ENCODE data around the gene TWIST1. TPM values are rescaled to one million over a fixed set of nuclear protein-coding genes. Genes with fewer than 3 reads are reported as not detected.

Gene TWIST1
- total RNA-seq, 1 donor from 2014 or later, result 11.5 TPM

- Histone ChIP-seq H3K27me3 (no peaks in the 10 kb centered on the region), H3K27ac (no peak overlapping the region), H3K4me1 (no peaks in the 10 kb centered on the region), H3K4me3 (no peak overlapping the region), H3K9me3 (no peaks in the 10 kb centered on the region), H3K36me3 (no peaks in the 10 kb centered on the region)
- TF ChIP-seq POLR2AphosphoS5 (IDR thresholded peaks at IDR 0.05; ENCODE audit: insufficient read depth in 1 of 2, low read depth in 1 of 2) (no peak), CTCF (IDR thresholded peaks at IDR 0.05) (no peak), POLR2A (IDR thresholded peaks at IDR 0.05) (no peak)
- no peak for DNase-seq (ENCODE audit: extremely low spot score in 2 of 2)
- intact Hi-C loops (cut with DNase I), result no loop called here
Measured at GRCh38 chr7:19097165-19098055, 20.0 kb downstream of the TWIST1 start.

- TF ChIP-seq POLR2A (IDR thresholded peaks at IDR 0.05) (no peak), CTCF (IDR thresholded peaks at IDR 0.05) (no peak), POLR2AphosphoS5 (IDR thresholded peaks at IDR 0.05; ENCODE audit: insufficient read depth in 1 of 2, low read depth in 1 of 2) (no peak)
- intact Hi-C loops (cut with DNase I), result no loop called here
- Histone ChIP-seq H3K9me3 (no peaks in the 10 kb centered on the region), H3K27ac (no peak overlapping the region), H3K4me1 (no peaks in the 10 kb centered on the region), H3K36me3 (no peaks in the 10 kb centered on the region), H3K27me3 (no peaks in the 10 kb centered on the region), H3K4me3 (no peak overlapping the region)
- no peak for DNase-seq (ENCODE audit: extremely low spot score in 2 of 2)
Measured at GRCh38 chr7:19095353-19095860, 22.0 kb downstream of the TWIST1 start.

GRCh38 chr7:19094598-19095352, 22.7 kb downstream of the TWIST1 start:
- Histone ChIP-seq H3K4me1 (no peaks in the 10 kb centered on the region), H3K27ac (no peak overlapping the region), H3K27me3 (no peaks in the 10 kb centered on the region), H3K9me3 (no peaks in the 10 kb centered on the region), H3K4me3 (no peak overlapping the region), H3K36me3 (no peaks in the 10 kb centered on the region)
- no peak for DNase-seq (ENCODE audit: extremely low spot score in 2 of 2)
- TF ChIP-seq POLR2AphosphoS5 (IDR thresholded peaks at IDR 0.05; ENCODE audit: insufficient read depth in 1 of 2, low read depth in 1 of 2), result no peak
- no peak for TF ChIP-seq CTCF (IDR thresholded peaks at IDR 0.05)
- TF ChIP-seq POLR2A (IDR thresholded peaks at IDR 0.05), result no peak
- intact Hi-C loops (cut with DNase I), result no loop called here

GRCh38 chr7:19094138-19094537, 23.3 kb downstream of the TWIST1 start:
- DNase-seq (ENCODE audit: extremely low spot score in 2 of 2), result no peak
- no peaks in the 10 kb centered on the region for H3K4me1 ChIP-seq
- no peaks in the 10 kb centered on the region for H3K9me3 ChIP-seq
- no peaks in the 10 kb centered on the region for H3K27me3 ChIP-seq
- TF ChIP-seq POLR2AphosphoS5 (IDR thresholded peaks at IDR 0.05; ENCODE audit: insufficient read depth in 1 of 2, low read depth in 1 of 2), result no peak
- TF ChIP-seq POLR2A (IDR thresholded peaks at IDR 0.05), result no peak
- TF ChIP-seq CTCF (IDR thresholded peaks at IDR 0.05), result no peak
- no peak overlapping the region for H3K27ac ChIP-seq
- no peak overlapping the region for H3K4me3 ChIP-seq
- intact Hi-C loops (cut with DNase I), result no loop called here
- H3K36me3 ChIP-seq, result no peaks in the 10 kb centered on the region
